PC-3 (cell line): ENCODE measurements around the gene KLHL21. TPM values are rescaled to one million over a fixed set of nuclear protein-coding genes. Genes with fewer than 3 reads are reported as not detected.

Experiments
- ATAC-seq: fragments of 200-7000 bp; cut with Tn5 transposase; 2 replicates; pipeline ENCODE4 v1.9.1; 2020; ENCODE audit warnings: mild to moderate bottlenecking, moderate library complexity
- BruUV-seq: library from RNA; stranded (reverse); fragments of 400-500 nt; replicated peaks from 2 replicates; lab custom pipeline; 2021; lab: Mats Ljungman, UMichigan
- CTCF ChIA-PET: fragments of 300-600 bp; sonication (Branson Sonifier 250); formaldehyde crosslinking; loops from one replicate; lab custom pipeline; 2022; ENCODE audit warnings: antibody characterized with exemption; lab: Charles Lee
- POLR2A ChIA-PET: fragments of 300-600 bp; sonication (Branson Sonifier 250); formaldehyde crosslinking; loops from one replicate; lab custom pipeline; 2022; ENCODE audit warnings: antibody characterized with exemption; ENCODE audit not compliant: unreplicated experiment; lab: Charles Lee
- DNase-seq: peaks from one replicate; pipeline ENCODE4 v3.0.0-alpha.2; 2015
- H2AFZ ChIP-seq: fragments of 300-600 bp; sonication (generic); 2 replicates; pipeline ENCODE4 v1.6.0; 2016; ENCODE audit warnings: antibody characterized with exemption, low read length
- H3F3A ChIP-seq: fragments of 300-600 bp; sonication (generic); one replicate; pipeline ENCODE4 v1.6.0; 2017; ENCODE audit warnings: antibody characterized with exemption, low read length, control low read depth, mild to moderate bottlenecking; ENCODE audit not compliant: unreplicated experiment
- H3K27ac ChIP-seq: fragments of 300-600 bp; sonication (generic); 2 replicates; pipeline ENCODE4 v1.5.1; 2016; ENCODE audit warnings: mild to moderate bottlenecking, low read length
- H3K27me3 ChIP-seq: fragments of 300-600 bp; sonication (generic); 2 replicates; pipeline ENCODE4 v1.6.1; 2016; ENCODE audit warnings: low read length, mixed read lengths
- H3K36me3 ChIP-seq: fragments of 300-600 bp; sonication (generic); 2 replicates; pipeline ENCODE4 v1.6.1; 2016; ENCODE audit warnings: low read depth, mixed run types, low read length, mixed read lengths
- H3K4me1 ChIP-seq: fragments of 300-600 bp; sonication (generic); 2 replicates; pipeline ENCODE4 v1.5.1; 2016; ENCODE audit warnings: low read length; ENCODE audit not compliant: insufficient read depth
- H3K4me2 ChIP-seq: fragments of 300-600 bp; sonication (generic); 2 replicates; pipeline ENCODE4 v1.6.0; 2016; ENCODE audit warnings: low read length
- H3K4me3 ChIP-seq: fragments of 300-600 bp; sonication (generic); 2 replicates; pipeline ENCODE4 v1.5.1; 2016; ENCODE audit warnings: mild to moderate bottlenecking, low read length, mixed read lengths
- H3K79me2 ChIP-seq: fragments of 300-600 bp; sonication (generic); 2 replicates; pipeline ENCODE4 v1.6.1; 2017; ENCODE audit warnings: low read length, mixed read lengths
- H3K9ac ChIP-seq: fragments of 300-600 bp; sonication (generic); 2 replicates; pipeline ENCODE4 v1.6.0; 2016; ENCODE audit warnings: mild to moderate bottlenecking, low read length
- H3K9me2 ChIP-seq: fragments of 300-600 bp; sonication (generic); replicated peaks from 2 replicates; pipeline ENCODE4 v1.6.1; 2016; ENCODE audit warnings: mixed run types, low read length, mixed read lengths
- H3K9me3 ChIP-seq: fragments of 300-600 bp; sonication (generic); 2 replicates; pipeline ENCODE4 v1.6.1; 2016; ENCODE audit warnings: low read length, mixed read lengths
- H4K20me1 ChIP-seq: fragments of 300-600 bp; sonication (generic); 2 replicates; pipeline ENCODE4 v1.6.1; 2016; ENCODE audit warnings: low read length, mixed read lengths
- EZH2 ChIP-seq: fragments of 300-600 bp; sonication (generic); IDR thresholded peaks from one replicate; pipeline ENCODE4 v1.6.1; 2017; ENCODE audit warnings: antibody characterized with exemption, mild to moderate bottlenecking, low read length; ENCODE audit not compliant: unreplicated experiment
- EZH2phosphoT487 ChIP-seq: fragments of 300-600 bp; sonication (generic); IDR thresholded peaks from 2 replicates; pipeline ENCODE4 v1.6.1; 2018; ENCODE audit warnings: mild to moderate bottlenecking, antibody characterized with exemption, low read length, borderline replicate concordance
- intact Hi-C: fragments of 100-400 bp; cut with micrococcal nuclease; formaldehyde crosslinking; loops from 2 replicates; pipeline ENCODE4 v1.9.0; 2023
- total RNA-seq: library from RNA; depleted of rRNA; stranded (reverse); fragments of >200 nt; gene quantifications from 2 replicates; pipeline ENCODE4 v1.2.3, GENCODE V29; 2014
- TF ChIP-seq, protein P1 (sequence below): fragments of 300-600 bp; sonication (generic); conservative IDR thresholded peaks from 2 replicates; pipeline ENCODE4 v1.5.1; 2017; ENCODE audit warnings: antibody characterized with exemption, low read depth, mild to moderate bottlenecking, low read length

Gene KLHL21
- total RNA-seq, 1 experiment from 2014 or later = 82.5 TPM

DNA sequence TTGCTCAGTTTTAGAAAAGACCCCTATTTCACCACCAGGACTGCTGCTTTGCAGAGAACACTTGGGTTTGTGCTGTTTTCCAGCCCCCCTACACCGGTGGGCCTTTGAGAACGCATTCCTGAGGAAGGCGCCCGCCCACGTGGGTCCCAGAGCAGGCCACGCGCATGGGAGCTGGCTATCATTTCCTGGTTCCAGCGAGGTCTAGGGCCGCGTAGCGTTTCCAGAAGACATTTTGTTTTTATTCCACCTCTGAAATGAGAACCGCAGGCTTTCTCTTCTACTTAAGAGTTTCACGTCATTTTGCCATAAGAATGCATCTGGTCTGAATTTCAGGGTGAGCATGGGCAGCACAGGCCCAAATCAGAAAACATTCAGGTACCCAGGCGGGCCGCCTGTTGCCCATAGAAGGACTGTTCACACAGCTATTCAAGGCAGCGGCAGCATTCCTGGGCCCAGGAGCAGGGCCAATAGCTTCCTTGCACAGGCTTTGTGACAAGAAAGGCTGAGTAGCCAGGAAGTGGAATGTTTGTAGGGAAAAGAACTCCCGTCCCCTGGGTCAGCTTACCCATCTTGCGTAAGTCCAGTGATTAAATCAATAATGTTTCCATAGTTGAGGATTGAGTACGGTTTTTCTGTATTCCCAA is 1.4 kb upstream of the KLHL21 start:
- H3K4me2 ChIP-seq = peak overlapping the region; percentile 98
- ChIA-PET CTCF (no interaction called here), POLR2A (interaction anchor here (0.6 to 0.7 kb wide), 4 partner anchors 21 to 112 kb away, joined by 3 to 7 read pairs (median 3); partner anchors contain the start of genes THAP3 and ZBTB48)
- H3K4me1 ChIP-seq = peaks cover 26% of the 10 kb centered on the region
- intact Hi-C loops = no loop called here
- H3K27me3 ChIP-seq = no peaks in the 10 kb centered on the region
- BruUV-seq = no TSS peak
- H2AFZ ChIP-seq = peak overlapping the region; percentile 98
- H3K9ac ChIP-seq = peak overlapping the region; percentile 81; the same call in 1 of the 2 replicates
- H3K36me3 ChIP-seq = peaks cover under 1% of the 10 kb centered on the region; the same call in 1 of the 2 replicates
- TF ChIP-seq EZH2 (no peak), EZH2phosphoT487 (no peak)
- TF ChIP-seq, protein P1, sequence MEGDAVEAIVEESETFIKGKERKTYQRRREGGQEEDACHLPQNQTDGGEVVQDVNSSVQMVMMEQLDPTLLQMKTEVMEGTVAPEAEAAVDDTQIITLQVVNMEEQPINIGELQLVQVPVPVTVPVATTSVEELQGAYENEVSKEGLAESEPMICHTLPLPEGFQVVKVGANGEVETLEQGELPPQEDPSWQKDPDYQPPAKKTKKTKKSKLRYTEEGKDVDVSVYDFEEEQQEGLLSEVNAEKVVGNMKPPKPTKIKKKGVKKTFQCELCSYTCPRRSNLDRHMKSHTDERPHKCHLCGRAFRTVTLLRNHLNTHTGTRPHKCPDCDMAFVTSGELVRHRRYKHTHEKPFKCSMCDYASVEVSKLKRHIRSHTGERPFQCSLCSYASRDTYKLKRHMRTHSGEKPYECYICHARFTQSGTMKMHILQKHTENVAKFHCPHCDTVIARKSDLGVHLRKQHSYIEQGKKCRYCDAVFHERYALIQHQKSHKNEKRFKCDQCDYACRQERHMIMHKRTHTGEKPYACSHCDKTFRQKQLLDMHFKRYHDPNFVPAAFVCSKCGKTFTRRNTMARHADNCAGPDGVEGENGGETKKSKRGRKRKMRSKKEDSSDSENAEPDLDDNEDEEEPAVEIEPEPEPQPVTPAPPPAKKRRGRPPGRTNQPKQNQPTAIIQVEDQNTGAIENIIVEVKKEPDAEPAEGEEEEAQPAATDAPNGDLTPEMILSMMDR = no peak
- H3F3A ChIP-seq = no peaks in the 10 kb centered on the region
- DNase-seq (peak; percentile 38), ATAC-seq (no peak)
- peaks cover 17% of the 10 kb centered on the region for H4K20me1 ChIP-seq
- no peaks in the 10 kb centered on the region for H3K9me2 ChIP-seq
- H3K4me3 ChIP-seq = peak overlapping the region; percentile 86
- peaks cover 36% of the 10 kb centered on the region for H3K79me2 ChIP-seq
- no peaks in the 10 kb centered on the region for H3K9me3 ChIP-seq
- H3K27ac ChIP-seq = no peak overlapping the region; the same call in 1 of the 2 replicates

DNA sequence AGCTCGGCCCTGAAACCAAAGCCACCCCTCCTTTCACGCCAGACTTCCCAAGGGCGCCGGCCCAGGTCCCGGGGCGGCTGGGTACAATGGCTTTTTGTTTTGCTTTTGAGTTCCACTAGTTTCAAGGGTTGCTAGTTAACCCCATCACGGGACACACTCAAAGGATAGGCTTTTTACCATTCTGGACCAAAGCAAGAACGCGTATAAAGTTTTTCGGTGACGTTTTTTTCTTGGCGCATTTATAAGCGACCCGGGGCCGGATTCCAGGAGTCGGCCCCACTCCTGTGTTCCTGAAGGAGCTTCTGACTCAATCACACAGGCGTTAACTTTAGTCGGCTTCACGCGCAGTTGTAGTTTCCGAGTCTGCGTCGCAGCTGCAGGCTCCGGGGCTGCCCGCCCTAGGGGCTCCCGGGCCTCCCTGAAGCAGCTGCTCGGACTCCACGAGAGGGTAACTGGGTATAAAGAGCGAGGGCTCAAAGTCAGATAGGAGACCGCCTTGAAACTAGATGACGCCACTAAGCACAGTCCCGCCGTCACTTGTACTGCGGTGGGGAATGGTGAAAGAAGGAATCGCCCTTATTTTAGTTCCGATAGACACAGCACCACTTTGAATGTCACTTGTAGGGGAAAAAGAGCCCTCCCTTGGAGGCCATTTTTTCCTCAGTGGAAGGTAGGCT is 707 bp upstream of the KLHL21 start:
- H3K4me2 ChIP-seq = peak overlapping the region; percentile 98
- DNase-seq (peak; percentile 62), ATAC-seq (peak; percentile 7)
- no peaks in the 10 kb centered on the region for H3K9me2 ChIP-seq
- H4K20me1 ChIP-seq = peaks cover 21% of the 10 kb centered on the region
- CTCF ChIA-PET = no interaction called here
- TSS peak; percentile 57 for BruUV-seq
- intact Hi-C loops = no loop called here
- no peaks in the 10 kb centered on the region for H3K9me3 ChIP-seq
- H3K4me3 ChIP-seq = peak overlapping the region; percentile 86
- H3F3A ChIP-seq = no peaks in the 10 kb centered on the region
- H3K27ac ChIP-seq = peak overlapping the region; percentile 74
- TF ChIP-seq EZH2phosphoT487 (no peak), EZH2 (no peak)
- TF ChIP-seq, protein P1 = no peak
- peaks cover 4% of the 10 kb centered on the region; the same call in 1 of the 2 replicates for H3K36me3 ChIP-seq
- no peaks in the 10 kb centered on the region for H3K27me3 ChIP-seq
- H2AFZ ChIP-seq = peak overlapping the region; percentile 98
- H3K9ac ChIP-seq = peak overlapping the region; percentile 81
- POLR2A ChIA-PET = interaction anchor here (0.6 to 1.3 kb wide), 4 partner anchors 22 to 29 kb away, joined by 3 to 7 read pairs (median 3); partner anchors contain the start of genes THAP3 and ZBTB48
- H3K4me1 ChIP-seq = peaks cover 30% of the 10 kb centered on the region
- peaks cover 42% of the 10 kb centered on the region for H3K79me2 ChIP-seq
